HAP-1 (cell line): ENCODE data around the gene ICA1L.
A peak's percentile ranks its signal among the peaks of the same experiment; 100 is the strongest.
"Not testable (repeated sequence)": the region's sequence is repeated elsewhere in the genome, so short reads cannot be mapped to it uniquely, and the experiment has no call there.

Experiments used
- DNase-seq, 2 experiments: peaks; one replicate each; pipeline ENCODE4 v3.0.0-alpha.2; 2016 to 2020; ENCODE audit warnings: low spot score in 2 of 2
- H3K27me3 ChIP-seq: fragments of 250-450 bp; sonication (Bioruptor Pico); 2 replicates; pipeline ENCODE4 v1.5.1; 2020; ENCODE audit warnings: low read depth, mild to moderate bottlenecking, moderate library complexity
- H3K36me3 ChIP-seq: fragments of 250-450 bp; sonication (Bioruptor Pico); replicated peaks from 2 replicates; pipeline ENCODE4 v1.5.1; 2020; ENCODE audit warnings: mild to moderate bottlenecking
- H3K4me1 ChIP-seq: fragments of 250-450 bp; sonication (Bioruptor Pico); 2 replicates; pipeline ENCODE4 v1.5.1; 2020; ENCODE audit warnings: mild to moderate bottlenecking
- H3K4me3 ChIP-seq: fragments of 250-450 bp; sonication (Bioruptor Pico); 2 replicates; pipeline ENCODE4 v1.5.1; 2020; ENCODE audit warnings: mild to moderate bottlenecking, moderate library complexity
- H3K9me3 ChIP-seq: fragments of 250-450 bp; sonication (Bioruptor Pico); 2 replicates; pipeline ENCODE4 v1.5.1; 2020; ENCODE audit warnings: mild to moderate bottlenecking, moderate library complexity
- in situ Hi-C: fragments of 300-500 bp; cut with MboI; formaldehyde crosslinking; loops from 3 replicates; pipeline ENCODE4 v1.14.3; 2020; ENCODE audit warnings: low sequenced_read_pairs, inconsistent platforms, mixed read lengths

Gene ICA1L

DNA sequence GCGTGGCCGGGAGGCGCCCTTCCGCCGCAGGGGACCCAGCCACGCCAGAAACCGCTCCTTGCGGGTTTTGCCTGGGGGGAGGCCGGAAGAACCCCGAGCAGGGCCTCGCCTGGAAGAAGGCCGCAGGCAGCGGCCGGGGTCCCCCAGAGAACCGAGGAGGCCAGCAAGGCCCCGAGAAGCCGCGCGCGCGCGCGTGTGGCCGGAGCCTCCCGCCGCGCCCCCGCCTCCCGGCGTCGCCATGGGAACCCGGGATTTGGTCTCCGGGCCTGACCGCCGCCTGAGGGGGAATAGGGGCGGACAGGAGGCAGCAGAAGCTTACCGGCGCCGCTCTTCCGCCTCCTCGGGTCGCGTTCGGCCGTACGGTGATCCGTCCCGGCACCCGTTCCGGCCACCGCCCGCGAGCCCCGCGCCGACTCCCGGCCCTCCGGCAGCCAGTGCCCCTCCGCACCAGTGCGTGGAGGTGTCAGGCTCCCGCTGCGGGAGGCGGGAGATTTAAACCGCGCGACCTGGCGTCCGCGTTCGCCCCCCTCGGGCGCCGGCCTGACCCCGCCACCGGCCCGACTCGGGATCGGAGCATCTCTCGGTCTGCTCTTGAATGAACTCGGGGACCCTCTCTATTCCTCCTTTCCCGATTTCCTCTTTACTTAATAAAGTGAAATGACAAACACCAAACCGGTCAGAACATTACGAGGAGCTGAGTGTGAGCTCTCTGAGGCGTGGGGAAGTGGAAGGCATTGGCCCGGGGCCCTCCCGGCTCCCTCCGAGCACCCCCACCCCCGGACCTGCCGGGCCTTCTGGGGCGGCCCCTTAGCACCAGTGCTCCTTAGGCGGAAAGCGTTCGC is at the start of gene ICA1L:
ICA1L (minus strand) TSS at position 467 of the 842 bp plus-strand sequence. CDS start 42,757 bp downstream, outside the sequence.
- in situ Hi-C loops: no loop called here
- peaks cover 14% of the 10 kb centered on the region for H3K4me1 ChIP-seq
- H3K4me3 ChIP-seq: peak within 1 kb of the TSS; percentile 59
- DNase-seq: peak; percentile 67 to 90
- H3K36me3 ChIP-seq: no peaks in the 10 kb centered on the region
- no peaks in the 10 kb centered on the region for H3K9me3 ChIP-seq
- H3K27me3 ChIP-seq: no peaks in the 10 kb centered on the region

DNA sequence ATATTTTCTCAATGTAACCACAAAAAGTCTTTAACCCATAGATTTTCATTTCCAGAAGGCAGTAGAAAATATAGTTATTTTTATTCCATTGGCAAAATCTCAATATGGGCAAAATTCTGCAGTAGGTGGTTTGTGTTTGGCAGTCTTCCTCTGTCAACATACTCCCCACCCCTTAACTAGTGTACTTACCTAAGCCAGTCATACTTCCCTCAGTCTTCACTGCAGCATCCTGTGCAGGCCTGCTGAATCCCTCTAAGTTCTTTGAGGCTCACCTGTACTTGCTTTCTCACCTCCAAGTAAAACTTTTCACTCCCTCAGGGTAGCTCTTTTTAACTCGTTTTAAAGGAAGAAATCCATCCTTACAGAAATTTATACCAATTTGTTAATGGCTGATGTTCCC is 47.3 kb upstream of the ICA1L start:
- in situ Hi-C loops: no loop called here
- H3K27me3 ChIP-seq: no peaks in the 10 kb centered on the region
- 0 out of 2 replicates have a peak, but pooled peaks cover 8% of the 10 kb centered on the region for H3K36me3 ChIP-seq
- no peak for DNase-seq
- peaks cover under 1% of the 10 kb centered on the region for H3K4me1 ChIP-seq
- peaks cover 7% of the 10 kb centered on the region; the same call in 1 of the 2 replicates for H3K9me3 ChIP-seq
- H3K4me3 ChIP-seq: no peak overlapping the region

DNA sequence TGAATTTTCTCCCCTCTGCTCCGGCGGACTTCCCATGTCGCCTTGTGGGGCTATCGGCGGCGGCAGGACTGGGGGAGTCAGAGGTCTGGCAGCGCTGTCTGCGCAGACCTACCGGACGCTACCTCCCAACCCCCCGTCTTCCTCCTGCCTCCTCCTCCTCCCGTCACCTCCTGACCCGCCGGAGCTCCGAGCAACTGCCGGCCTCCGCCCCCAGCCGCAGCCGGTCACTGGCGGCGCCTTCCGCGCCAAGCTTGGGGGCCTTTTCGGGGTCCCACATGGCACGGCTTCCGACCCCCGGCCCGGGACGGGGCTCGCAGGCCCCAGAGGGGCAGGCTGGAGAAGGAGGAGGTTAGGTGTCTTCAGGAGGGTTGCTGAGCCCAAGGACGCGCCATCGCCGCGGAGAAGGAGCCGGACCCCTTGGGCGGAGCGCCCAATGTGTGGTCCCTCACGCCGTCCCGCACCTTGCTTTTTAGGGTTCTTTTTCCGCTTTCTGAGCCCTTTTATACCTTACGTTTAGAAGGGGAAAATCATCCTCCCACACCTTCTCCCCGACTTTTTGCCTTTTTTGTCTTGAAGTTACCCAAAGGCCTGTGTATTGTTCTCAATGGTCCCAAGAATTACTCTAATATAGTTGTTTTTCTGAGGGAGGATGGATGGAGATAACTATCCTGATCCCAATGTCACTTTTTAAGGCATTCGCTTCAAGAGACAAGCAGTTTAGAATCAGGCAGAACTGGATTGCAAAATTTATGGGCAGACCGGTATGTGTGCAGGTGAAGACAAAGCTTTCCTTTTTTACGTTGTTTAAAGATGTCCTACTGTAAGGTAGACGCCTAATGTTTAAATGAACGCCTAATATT is 41.0 kb upstream of the ICA1L start:
- H3K27me3 ChIP-seq, H3K9me3 ChIP-seq, H3K36me3 ChIP-seq, DNase-seq, in situ Hi-C loops, H3K4me1 ChIP-seq: not testable (repeated sequence)
- peak overlapping the region; percentile 61 for H3K4me3 ChIP-seq

DNA sequence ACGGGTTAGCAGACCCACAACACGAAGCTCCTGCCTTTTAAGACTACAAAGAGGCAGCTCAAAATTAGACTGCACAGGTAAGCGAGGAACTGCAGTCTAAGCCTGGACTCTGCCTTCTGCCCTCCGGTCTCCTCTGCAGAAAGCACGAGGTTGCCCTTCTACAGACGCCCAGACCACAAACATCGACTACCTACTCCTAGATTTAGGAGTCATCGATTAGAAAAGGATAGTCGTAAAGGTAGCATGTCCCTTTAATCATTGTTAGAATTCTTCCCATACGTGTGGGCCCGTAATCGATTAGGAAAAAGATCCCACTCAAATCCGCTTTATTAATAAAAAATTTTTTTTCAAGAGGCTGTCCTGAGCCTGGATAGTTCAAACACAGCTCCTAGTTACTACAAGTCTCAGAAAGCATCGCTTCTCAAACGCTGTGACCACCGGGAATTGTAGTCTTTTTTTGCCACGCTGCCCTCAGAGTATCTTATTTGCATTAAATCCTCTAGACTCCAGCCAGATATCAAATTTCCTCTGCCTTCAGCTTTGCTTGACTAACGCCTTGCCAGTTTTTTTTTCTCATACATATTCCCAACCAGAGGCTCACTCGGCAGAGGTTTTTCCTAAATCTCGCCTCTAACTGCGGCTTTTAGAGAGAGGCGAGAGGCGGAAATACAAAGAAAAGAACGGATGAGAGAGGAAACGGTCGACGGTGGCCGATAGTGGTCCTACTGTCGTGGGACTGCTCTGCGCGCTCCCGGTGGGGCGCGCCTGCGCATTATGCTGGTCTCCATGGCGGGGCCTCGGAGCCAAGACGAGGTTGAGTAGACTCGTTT is 40.2 kb upstream of the ICA1L start, which contains the start of the genes CARF and WDR12:
CARF (plus strand) TSS at position 764 of the 830 bp plus-strand sequence. CDS start 29,628 bp downstream, outside the sequence.
WDR12 (minus strand) TSS at position 162 of the 830 bp plus-strand sequence. CDS start 197 bp downstream, outside the sequence.
- H3K9me3 ChIP-seq: no peaks in the 10 kb centered on the region
- peak; percentile 93 for DNase-seq
- peaks cover 4% of the 10 kb centered on the region for H3K36me3 ChIP-seq
- H3K4me3 ChIP-seq: peak within 1 kb of the TSS; percentile 61
- in situ Hi-C loops: no loop called here
- no peaks in the 10 kb centered on the region for H3K27me3 ChIP-seq
- 0 out of 2 replicates have a peak, but pooled peaks cover 5% of the 10 kb centered on the region for H3K4me1 ChIP-seq

DNA sequence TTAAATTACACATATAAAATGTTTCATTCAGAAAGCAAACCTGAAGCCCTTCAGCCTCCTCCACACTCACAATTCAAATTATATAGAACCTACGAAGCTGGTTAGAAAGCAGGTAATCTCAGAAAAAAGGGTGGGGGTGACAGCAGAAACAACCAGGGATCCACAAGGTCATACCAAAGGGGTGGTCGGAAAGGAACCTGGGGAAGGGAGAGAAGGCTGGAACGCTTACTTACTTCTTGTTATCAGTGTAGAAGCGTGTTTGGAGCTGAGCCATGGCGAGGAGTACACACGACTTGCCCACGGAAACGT is 39.6 kb upstream of the ICA1L start:
- no peak for DNase-seq
- in situ Hi-C loops: no loop called here
- H3K36me3 ChIP-seq: peaks cover 8% of the 10 kb centered on the region

DNA sequence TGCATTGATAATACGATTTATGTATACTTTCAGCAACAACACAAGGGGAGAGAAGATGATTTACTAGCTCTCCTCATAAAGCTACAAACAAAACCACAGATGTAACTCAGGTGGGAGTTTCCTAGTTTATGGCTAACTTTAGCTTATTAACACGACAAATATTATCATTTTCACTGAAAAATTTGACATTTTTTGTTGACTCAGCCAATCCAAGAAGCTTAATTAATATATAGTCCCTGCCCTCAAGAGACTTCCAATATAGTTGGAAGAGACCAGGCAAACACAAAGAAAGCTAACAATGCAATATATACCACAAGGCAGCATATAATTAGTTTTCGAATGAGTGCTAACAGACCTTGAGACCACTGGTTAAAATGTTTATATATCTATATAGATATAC is 39.1 kb upstream of the ICA1L start:
- H3K4me3 ChIP-seq: peak overlapping the region; percentile 61
- 0 out of 2 replicates have a peak, but pooled peaks cover 5% of the 10 kb centered on the region for H3K4me1 ChIP-seq
- no peak for DNase-seq
- H3K27me3 ChIP-seq: no peaks in the 10 kb centered on the region
- in situ Hi-C loops: no loop called here
- no peaks in the 10 kb centered on the region for H3K9me3 ChIP-seq
- H3K36me3 ChIP-seq: peaks cover 12% of the 10 kb centered on the region

More for the DNA sequence above, 39.6 kb upstream of the ICA1L start:
- Histone ChIP-seq H3K9me3 (no peaks in the 10 kb centered on the region), H3K27me3 (no peaks in the 10 kb centered on the region), H3K4me3 (peak overlapping the region; percentile 61), H3K4me1 (0 out of 2 replicates have a peak, but pooled peaks cover 5% of the 10 kb centered on the region)

DNA sequence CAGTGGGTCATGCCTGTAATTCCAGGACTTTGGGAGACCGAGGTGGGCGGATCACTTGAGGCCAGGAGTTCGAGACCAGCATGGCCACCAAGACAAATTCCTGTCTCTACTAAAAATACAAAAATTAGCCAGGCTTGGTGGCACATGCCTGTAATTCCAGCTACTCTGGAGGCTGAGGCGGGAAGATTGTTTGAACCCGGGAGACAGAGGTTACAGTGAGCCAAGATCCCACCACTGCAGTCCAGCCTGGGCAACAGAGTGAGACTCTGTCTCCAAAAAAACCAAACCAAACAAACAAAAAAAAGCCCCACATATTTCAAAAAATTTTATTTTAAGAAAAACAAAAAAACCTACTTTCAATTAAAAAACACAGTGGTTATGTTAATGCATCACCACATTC is 38.7 kb upstream of the ICA1L start:
- in situ Hi-C loops, H3K9me3 ChIP-seq, DNase-seq, H3K4me1 ChIP-seq, H3K27me3 ChIP-seq: not testable (repeated sequence)
- Histone ChIP-seq H3K4me3 (peak overlapping the region; percentile 61), H3K36me3 (peaks cover 16% of the 10 kb centered on the region)

DNA sequence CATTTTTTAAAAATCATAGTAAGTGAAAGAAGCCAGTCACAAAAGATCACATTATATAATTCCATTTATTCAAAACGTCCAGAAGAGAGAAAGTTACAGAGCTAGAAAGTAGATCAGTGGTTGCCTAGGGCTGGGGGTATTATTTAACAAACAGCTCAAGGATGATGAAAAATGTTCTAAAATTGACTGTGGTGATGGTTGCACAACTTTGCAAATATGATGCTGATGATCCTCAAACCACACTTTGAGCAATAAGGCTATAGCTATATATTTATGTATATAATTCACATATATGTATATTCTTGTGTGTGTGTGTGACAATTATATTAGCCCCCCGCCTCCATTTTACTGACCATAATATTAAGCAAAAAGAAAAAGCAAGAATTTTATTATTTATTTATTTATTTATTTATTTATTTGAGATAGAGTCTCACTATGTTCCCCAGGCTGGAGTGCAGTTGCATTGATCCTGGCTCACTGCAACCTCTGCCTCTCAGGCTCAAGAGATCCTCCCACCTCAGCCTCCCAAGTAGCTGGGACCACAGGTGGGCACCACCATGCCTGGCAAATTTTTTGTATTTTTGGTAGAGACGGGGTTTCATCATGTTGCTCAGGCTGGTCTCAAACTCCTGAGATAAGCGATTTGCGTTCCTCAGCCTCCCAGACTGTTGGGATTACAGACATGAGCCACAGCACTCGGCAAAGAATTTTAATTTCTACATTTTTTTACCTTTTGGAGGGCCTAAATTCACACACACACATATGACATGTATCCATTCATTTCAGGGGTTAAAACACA is 38.0 kb upstream of the ICA1L start:
- H3K36me3 ChIP-seq: peaks cover 20% of the 10 kb centered on the region
- no peak for DNase-seq
- in situ Hi-C loops: no loop called here
- H3K27me3 ChIP-seq: no peaks in the 10 kb centered on the region
- H3K4me3 ChIP-seq: no peak overlapping the region
- no peaks in the 10 kb centered on the region for H3K9me3 ChIP-seq
- 0 out of 2 replicates have a peak, but pooled peaks cover 5% of the 10 kb centered on the region for H3K4me1 ChIP-seq

DNA sequence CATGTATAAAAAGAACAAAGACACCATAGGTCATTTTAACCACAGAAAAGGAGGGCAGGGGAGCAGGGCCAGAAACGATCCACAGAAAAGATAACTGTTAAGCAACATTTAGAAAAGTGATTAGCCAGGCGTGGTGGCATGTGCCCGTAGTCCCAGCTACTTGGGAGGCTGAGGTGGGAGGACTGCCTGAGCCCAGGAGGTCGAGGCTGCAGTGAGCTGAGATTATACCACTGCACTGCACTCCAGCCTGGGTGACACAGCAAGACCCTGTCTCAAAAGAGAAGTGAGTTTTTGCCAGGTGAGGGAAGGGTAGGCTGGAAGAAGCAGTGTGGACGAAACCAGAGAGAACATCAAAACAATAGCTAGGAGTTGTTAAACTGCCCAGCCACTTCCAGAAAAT is 36.6 kb upstream of the ICA1L start:
- DNase-seq: no peak
- in situ Hi-C loops: no loop called here
- H3K27me3 ChIP-seq: no peaks in the 10 kb centered on the region
- H3K4me3 ChIP-seq: no peak overlapping the region
- H3K9me3 ChIP-seq: no peaks in the 10 kb centered on the region
- H3K4me1 ChIP-seq: 0 out of 2 replicates have a peak, but pooled peaks cover 5% of the 10 kb centered on the region
- peaks cover 22% of the 10 kb centered on the region for H3K36me3 ChIP-seq

DNA sequence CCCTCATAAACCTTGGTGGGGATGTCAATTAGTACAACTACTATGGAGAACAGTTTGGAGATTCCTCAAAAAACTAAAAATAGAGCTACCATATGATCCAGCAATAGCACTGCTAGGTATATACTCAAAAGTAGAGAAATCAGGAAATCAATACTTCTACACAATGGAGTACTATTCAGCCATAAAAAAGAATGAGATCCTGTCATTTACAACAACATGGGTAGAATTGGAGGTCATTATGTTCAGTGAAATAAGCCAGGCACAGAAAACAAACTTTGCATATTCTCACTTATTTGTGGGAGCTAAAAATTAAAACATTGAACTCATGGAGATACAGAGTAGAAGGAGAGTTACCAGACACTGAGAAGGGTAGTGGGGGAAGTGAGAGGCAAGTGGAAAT is 33.9 kb upstream of the ICA1L start:
- H3K9me3 ChIP-seq, H3K27me3 ChIP-seq, H3K4me1 ChIP-seq, in situ Hi-C loops, DNase-seq, H3K4me3 ChIP-seq: not testable (repeated sequence)
- H3K36me3 ChIP-seq: peaks cover 22% of the 10 kb centered on the region

DNA sequence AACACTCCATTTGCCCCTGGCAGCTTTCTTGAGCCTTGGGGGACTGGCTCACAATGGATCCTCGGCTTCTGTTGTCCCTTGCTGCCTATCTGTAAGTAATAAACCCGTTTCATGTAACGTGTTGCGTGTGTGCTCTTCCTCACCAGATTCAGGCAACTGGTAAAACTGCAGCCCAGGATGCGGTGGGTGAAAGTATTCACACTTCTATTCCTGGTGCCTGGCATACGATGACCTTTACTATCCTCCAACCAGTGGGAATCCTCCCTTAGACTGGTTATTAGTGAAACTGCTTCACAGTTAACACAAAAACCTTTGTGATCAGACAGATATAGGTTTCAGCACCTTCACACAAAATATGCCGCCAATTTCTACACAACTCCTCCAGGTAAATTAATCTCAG is 13.6 kb upstream of the ICA1L start:
- Histone ChIP-seq H3K4me3 (no peak overlapping the region), H3K36me3 (peaks cover 58% of the 10 kb centered on the region), H3K4me1 (no peaks in the 10 kb centered on the region), H3K27me3 (no peaks in the 10 kb centered on the region), H3K9me3 (no peaks in the 10 kb centered on the region)
- DNase-seq: no peak
- in situ Hi-C loops: no loop called here

DNA sequence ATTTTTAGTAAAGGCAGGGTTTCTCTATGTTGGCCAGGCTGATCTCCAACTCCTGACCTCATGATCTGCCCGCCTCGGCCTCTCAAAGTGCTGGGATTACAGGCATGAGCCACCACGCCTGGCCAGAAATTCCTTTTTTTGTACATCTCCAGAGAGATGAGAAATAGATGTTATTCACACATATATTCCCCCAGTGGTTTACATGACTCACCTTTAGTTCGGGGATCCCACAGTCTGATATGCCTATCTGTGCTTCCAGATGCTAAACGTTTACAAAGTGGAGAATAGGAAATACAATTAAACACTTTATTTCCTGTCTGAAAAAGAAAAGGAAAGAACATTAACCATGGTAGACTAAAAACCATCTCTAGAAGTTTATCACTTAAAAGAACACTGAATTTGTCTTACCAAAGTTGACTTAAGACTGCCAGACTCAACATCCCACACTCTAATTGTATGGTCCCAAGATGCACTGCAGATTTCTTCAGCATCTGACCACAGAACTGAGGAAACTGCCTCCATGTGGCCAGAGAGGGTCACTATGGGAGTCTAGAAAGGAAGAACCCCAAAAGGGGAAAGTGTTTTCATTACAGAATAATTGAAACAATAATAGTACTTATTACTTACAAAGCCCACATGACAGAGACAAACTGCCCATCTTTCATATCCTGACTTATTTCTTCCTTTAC is 12.6 kb upstream of the ICA1L start:
- peaks cover 51% of the 10 kb centered on the region for H3K36me3 ChIP-seq

More for the DNA sequence above, 12.6 kb upstream of the ICA1L start:
- Histone ChIP-seq H3K27me3 (no peaks in the 10 kb centered on the region), H3K4me1 (no peaks in the 10 kb centered on the region), H3K4me3 (no peak overlapping the region), H3K9me3 (no peaks in the 10 kb centered on the region)
- in situ Hi-C loops: no loop called here
- no peak for DNase-seq
